A673 (cell line): Measurements from ENCODE around the gene CACNA2D4. TPM values are rescaled to one million over a fixed set of nuclear protein-coding genes. Genes with fewer than 3 reads are reported as not detected.

ENCODE experiments used
- BruUV-seq: library from RNA; stranded (reverse); fragments of 400-500 nt; replicated peaks from 2 replicates; lab custom pipeline; 2021; lab: Mats Ljungman, UMichigan
- CTCF ChIA-PET: fragments of 300-600 bp; sonication (Branson Sonifier 250); formaldehyde crosslinking; loops from one replicate; lab custom pipeline; 2022; ENCODE audit warnings: antibody characterized with exemption; lab: Charles Lee
- POLR2A ChIA-PET: fragments of 300-600 bp; sonication (Branson Sonifier 250); formaldehyde crosslinking; loops from one replicate; lab custom pipeline; 2022; ENCODE audit warnings: antibody characterized with exemption; ENCODE audit not compliant: low non-redundant PET; lab: Charles Lee
- DNase-seq: peaks from one replicate; pipeline ENCODE4 v3.0.0-alpha.2; 2015; ENCODE audit warnings: low spot score
- H3K27ac ChIP-seq: fragments of 200-600 bp; sonication (generic); 2 replicates; pipeline ENCODE4 v1.5.1; 2016; ENCODE audit warnings: mixed run types, low read depth, mild to moderate bottlenecking, mixed read lengths, antibody characterized with exemption, low read length; ENCODE audit not compliant: poor library complexity, severe bottlenecking
- H3K27me3 ChIP-seq: fragments of 200-600 bp; sonication (generic); replicated peaks from 2 replicates; pipeline ENCODE4 v1.6.1; 2017; ENCODE audit warnings: mixed run types, low read depth, mild to moderate bottlenecking, mixed read lengths, antibody characterized with exemption, low read length; ENCODE audit not compliant: insufficient read depth, poor library complexity
- H3K36me3 ChIP-seq: fragments of 200-600 bp; sonication (generic); 2 replicates; pipeline ENCODE4 v1.6.1; 2016; ENCODE audit warnings: mixed run types, mild to moderate bottlenecking, mixed read lengths, antibody characterized with exemption, low read length; ENCODE audit not compliant: insufficient read depth, poor library complexity, severe bottlenecking
- H3K4me1 ChIP-seq: fragments of 200-600 bp; sonication (generic); 2 replicates; pipeline ENCODE4 v1.6.1; 2017; ENCODE audit warnings: mixed run types, mild to moderate bottlenecking, mixed read lengths, antibody characterized with exemption, low read length; ENCODE audit not compliant: insufficient read depth, poor library complexity, severe bottlenecking
- H3K4me3 ChIP-seq: fragments of 200-600 bp; sonication (generic); 2 replicates; pipeline ENCODE4 v1.5.1; 2016; ENCODE audit warnings: low read depth, mixed run types, mild to moderate bottlenecking, mixed read lengths, low read length; ENCODE audit not compliant: poor library complexity, severe bottlenecking
- H3K9me3 ChIP-seq: fragments of 200-600 bp; sonication (generic); 2 replicates; pipeline ENCODE4 v1.6.1; 2016; ENCODE audit warnings: mixed run types, low read depth, mild to moderate bottlenecking, mixed read lengths, antibody characterized with exemption, low read length; ENCODE audit not compliant: poor library complexity, severe bottlenecking
- CTCF ChIP-seq: fragments of 300-800, 200-600 bp; sonication (generic); conservative IDR thresholded peaks from 2 replicates; pipeline ENCODE4 v1.5.1; 2017; ENCODE audit warnings: low read depth, mild to moderate bottlenecking, antibody characterized with exemption, low read length, moderate library complexity, mixed read lengths
- EZH2 ChIP-seq: fragments of 200-600 bp; sonication (generic); IDR thresholded peaks from 2 replicates; pipeline ENCODE4 v1.6.1; 2017; ENCODE audit warnings: borderline replicate concordance, low read depth, mild to moderate bottlenecking, mixed read lengths, antibody characterized with exemption, low read length; ENCODE audit not compliant: poor library complexity, severe bottlenecking
- intact Hi-C: fragments of 100-400 bp; cut with micrococcal nuclease; formaldehyde crosslinking; loops from one replicate; pipeline ENCODE4 v1.10.0; 2022; ENCODE audit not compliant: unreplicated experiment
- total RNA-seq: library from RNA; stranded (reverse); gene quantifications from 2 replicates; pipeline ENCODE4 v1.2.3, GENCODE V29; 2021

CACNA2D4 gene
- total RNA-seq, 1 experiment from 2014 or later: 0.41 TPM

DNA sequence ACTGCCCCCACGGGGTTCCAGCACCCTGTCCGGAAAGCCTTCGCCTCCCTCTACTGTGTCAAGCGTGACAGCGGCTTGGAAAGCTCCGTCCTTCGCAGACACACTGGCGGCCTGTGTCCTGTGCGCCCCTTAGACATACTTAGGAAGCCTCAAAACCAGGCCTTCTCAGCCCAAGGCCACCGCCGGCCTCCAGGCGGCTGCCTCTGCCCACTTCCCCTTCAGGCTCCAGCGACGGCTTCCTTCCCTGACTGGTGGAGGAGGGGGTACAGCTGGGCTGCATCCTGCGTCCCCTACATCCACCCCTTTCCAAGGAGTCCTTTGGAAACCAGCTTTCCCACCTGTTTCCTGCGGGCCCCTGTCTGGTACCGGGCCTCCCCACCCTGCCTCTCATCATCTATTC, 2.5 kb upstream of the CACNA2D4 start:
- no peaks in the 10 kb centered on the region for H3K27me3 ChIP-seq
- H3K4me3 ChIP-seq: no peak overlapping the region
- POLR2A ChIA-PET: no interaction called here
- H3K4me1 ChIP-seq: peaks cover 28% of the 10 kb centered on the region
- CTCF ChIA-PET: no interaction called here
- no peak for DNase-seq
- no peaks in the 10 kb centered on the region for H3K9me3 ChIP-seq
- TF ChIP-seq CTCF: no peak
- no peak for TF ChIP-seq EZH2
- no peak overlapping the region for H3K27ac ChIP-seq
- no peaks in the 10 kb centered on the region for H3K36me3 ChIP-seq
- intact Hi-C loops: no loop called here
- BruUV-seq: no TSS peak

GRCh38 chr12:1920436-1920835, 2.0 kb upstream of the CACNA2D4 start:
- ChIA-PET POLR2A (no interaction called here), CTCF (no interaction called here)
- no peaks in the 10 kb centered on the region for H3K36me3 ChIP-seq
- no peak for DNase-seq
- TF ChIP-seq CTCF (no peak), EZH2 (no peak)
- no peaks in the 10 kb centered on the region for H3K9me3 ChIP-seq
- intact Hi-C loops: no loop called here
- H3K4me1 ChIP-seq: peaks cover 28% of the 10 kb centered on the region
- no peaks in the 10 kb centered on the region for H3K27me3 ChIP-seq
- BruUV-seq: no TSS peak
- no peak overlapping the region for H3K4me3 ChIP-seq
- no peak overlapping the region for H3K27ac ChIP-seq

- Histone ChIP-seq H3K27me3 (no peaks in the 10 kb centered on the region), H3K4me3 (no peak overlapping the region), H3K4me1 (peaks cover 28% of the 10 kb centered on the region), H3K9me3 (no peaks in the 10 kb centered on the region), H3K27ac (no peak overlapping the region), H3K36me3 (no peaks in the 10 kb centered on the region)
- no TSS peak for BruUV-seq
- CTCF ChIA-PET: no interaction called here
- DNase-seq: no peak
- intact Hi-C loops: no loop called here
- POLR2A ChIA-PET: interaction anchor here (0.7 kb wide), 1 partner anchor 1957 kb away, joined by 4 read pairs; no protein-coding TSS in a partner anchor
- TF ChIP-seq CTCF (no peak), EZH2 (no peak)
Observed at GRCh38 chr12:1919763-1920162, 1.3 kb upstream of the CACNA2D4 start.
